GM19043 (cell line): ENCODE results near the gene LMOD1.

ENCODE experiments used
- ATAC-seq: cut with Tn5 transposase; IDR thresholded peaks from one replicate; pipeline ENCODE4 v1.9.1; 2021; ENCODE audit warnings: low read depth; ENCODE audit not compliant: unreplicated experiment

Gene LMOD1

GRCh38 chr1:201895120-201895665, 51.2 kb downstream of the LMOD1 start:
- ATAC-seq, result no peak

- no peak for ATAC-seq
These were observed 51.8 kb downstream of the LMOD1 start for GRCh38 chr1:201894343-201895119.

- ATAC-seq, result no peak
These were observed 52.9 kb downstream of the LMOD1 start for GRCh38 chr1:201893431-201893830.

DNA sequence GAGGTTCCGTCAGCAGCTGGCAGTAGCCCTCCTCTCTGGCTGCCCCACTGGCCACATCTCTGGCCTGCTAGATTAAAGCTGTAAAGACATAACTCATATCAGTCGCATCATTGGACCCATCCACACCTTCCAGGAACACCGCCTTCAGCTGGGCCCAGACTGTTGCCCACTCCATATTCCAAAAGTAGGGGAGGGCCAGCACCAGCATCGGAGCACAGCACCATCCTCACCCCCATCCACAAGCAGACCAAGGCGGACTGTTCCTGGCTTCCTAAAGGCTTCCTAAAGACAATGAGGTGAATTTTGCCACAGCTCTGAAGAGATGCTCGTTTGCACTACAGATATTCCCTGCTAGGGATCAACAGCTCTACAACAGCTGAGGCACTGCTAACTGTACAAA, 54.1 kb downstream of the LMOD1 start:
- no peak for ATAC-seq

GRCh38 chr1:201891451-201892045, 54.8 kb downstream of the LMOD1 start:
- no peak for ATAC-seq

- no peak for ATAC-seq
These were observed 55.4 kb downstream of the LMOD1 start for GRCh38 chr1:201890806-201891450.

DNA sequence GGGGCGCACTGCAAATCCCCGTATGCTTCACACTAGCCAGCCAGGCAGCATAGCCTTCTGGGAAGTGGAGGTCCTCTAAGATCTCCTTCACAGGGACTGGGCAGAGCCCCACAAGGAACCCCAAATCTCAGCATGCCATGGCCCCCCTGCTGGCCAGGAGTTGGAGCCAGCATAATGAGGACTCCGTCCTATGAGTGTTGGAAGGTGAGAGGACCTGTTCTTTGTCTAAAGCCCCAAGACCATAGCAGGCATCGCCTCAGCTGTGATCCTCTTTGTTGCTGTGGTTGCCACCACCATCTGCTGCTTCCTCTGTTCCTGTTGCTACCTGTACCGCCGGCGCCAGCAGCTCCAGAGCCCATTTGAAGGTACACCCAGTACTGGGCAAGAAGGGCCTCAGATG, 56.1 kb downstream of the LMOD1 start:
- no peak for ATAC-seq

- no peak for ATAC-seq
These were observed 57.0 kb downstream of the LMOD1 start for GRCh38 chr1:201889090-201889968.

GRCh38 chr1:201888282-201889089, 57.9 kb downstream of the LMOD1 start, which contains the start of gene SHISA4:
SHISA4 (plus strand) TSS chr1:201888898; CDS start chr1:201888995, 97 bp downstream.
- no peak for ATAC-seq

DNA sequence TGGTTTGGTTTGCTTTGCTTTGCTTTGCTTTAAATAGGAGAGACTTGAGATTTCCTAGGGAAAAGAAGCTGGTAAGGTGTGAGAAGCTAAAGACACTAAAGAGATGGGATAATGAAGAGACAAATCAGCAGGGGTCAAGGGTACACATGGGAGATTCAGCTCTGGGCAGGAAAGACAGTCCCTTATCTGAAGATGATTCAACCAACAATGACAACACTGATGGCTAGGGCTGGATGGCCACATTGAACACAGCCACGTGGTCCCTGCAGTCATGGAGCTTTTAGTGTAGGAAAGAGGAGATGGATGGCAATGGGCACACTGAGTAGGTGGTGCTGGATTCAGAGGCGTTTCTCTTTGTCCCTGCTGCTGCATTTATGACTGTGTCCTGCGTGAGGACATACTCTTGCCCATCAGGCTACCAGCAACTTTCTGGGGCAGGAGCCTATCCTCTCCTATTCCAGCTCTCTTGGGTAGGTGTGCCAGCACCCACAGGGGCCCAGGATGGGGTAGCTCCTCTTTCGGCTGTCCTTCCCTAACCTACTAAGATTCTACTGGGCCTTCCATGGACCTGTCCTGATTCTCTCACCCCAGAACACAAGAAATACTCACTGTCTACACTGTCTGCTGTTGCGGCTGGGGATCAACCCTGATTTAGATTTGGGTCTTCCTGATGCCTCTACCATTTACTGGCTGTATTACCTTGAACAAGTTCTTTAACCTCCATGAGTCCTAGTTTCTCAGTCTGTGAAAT, 59.1 kb downstream of the LMOD1 start:
- ATAC-seq, result no peak

GRCh38 chr1:201886103-201886885, 60.1 kb downstream of the LMOD1 start:
- no peak for ATAC-seq

GRCh38 chr1:201885531-201886075, 60.7 kb downstream of the LMOD1 start:
- ATAC-seq, result no peak

DNA sequence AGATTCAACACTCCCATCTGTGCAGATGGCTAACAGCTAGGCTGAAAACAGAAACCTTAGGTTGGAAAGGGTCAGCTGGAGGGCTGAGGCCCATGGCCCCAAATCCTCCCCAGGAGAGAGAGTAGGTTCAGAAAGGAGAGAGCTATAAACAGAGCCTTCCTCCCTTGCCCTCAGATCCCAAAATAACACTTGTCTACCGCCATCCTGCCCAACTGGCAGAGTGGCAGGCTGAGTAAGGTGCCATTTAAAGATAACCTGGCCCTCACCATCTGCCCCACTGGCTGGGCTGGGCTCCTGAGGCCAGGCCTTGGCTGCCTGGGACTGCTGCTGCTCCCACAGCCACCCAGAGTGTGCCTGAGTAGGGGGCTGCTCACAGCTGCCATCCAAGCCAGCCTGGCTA, 61.9 kb downstream of the LMOD1 start:
- ATAC-seq, result no peak

DNA sequence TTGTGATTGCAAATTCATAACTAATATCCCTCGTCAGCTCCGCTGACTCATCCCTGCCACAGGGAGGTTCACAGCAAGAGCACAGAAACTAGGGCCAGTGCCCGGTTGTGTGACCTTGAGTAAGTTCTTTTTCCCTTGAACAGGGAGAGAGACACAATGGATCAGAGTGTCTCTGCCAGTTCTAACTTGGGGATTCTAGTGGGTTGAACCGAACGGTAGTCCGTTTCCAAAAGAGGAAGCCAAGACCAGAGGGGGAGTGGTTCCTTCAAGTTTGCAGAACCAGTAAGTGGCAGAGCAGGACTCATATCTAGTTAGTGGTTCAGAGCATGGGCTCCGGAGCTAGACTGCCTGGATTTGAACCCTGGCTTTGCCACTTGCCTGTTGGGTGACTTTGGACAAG, 62.6 kb downstream of the LMOD1 start:
- ATAC-seq, result no peak

- no peak for ATAC-seq
These were observed 63.1 kb downstream of the LMOD1 start for GRCh38 chr1:201883266-201883665.

DNA sequence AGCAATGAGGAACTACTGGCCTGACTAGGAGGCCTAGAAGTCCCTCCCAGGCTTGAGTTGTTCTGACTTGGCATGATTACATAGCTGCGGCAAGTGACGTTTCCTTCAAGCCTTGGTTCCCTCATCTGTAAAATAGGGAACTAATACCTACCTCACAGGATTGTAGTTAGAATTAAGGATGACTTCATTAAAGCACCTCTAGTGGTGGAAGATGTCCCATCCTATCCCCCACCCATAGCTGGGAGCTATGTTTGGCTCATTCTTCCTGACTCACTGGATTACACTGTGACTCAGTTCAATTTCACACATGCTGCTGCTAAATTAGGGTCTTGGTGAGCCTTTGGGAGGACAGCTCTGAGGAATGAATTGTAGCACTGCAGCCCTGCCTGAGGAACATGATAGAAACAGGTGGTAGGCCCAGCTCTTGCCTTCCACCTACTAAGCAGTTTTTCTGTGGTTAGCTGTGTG, 63.6 kb downstream of the LMOD1 start:
- ATAC-seq, result no peak

DNA sequence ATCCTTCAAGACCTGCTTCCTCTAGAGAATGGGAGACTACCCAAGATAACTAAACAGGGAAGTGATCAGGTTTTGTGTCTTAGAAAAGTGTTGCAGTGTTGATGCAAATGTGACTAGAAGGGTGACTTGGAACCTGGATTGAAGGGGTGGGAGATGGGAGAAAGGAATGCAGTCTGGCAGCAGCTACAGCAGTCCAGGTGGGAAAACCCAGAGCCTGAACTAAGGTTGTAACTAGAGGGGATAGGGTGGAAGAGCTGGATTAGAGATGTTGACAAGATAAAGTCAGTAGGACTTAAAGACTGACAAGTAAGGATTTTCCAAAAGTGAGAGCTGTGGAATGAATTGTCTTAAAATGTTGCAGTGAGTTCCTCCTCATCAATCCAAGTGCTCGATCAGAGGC, 64.7 kb downstream of the LMOD1 start:
- no peak for ATAC-seq
